ACC112 (cell line): ENCODE measurements around the gene VSIG2.
A peak's percentile ranks its signal among the peaks of the same experiment; 100 is the strongest.
"Not testable (repeated sequence)": the region's sequence is repeated elsewhere in the genome, so short reads cannot be mapped to it uniquely, and the experiment has no call there.

ENCODE experiments used
- H2AFZ ChIP-seq: fragments of 200-600 bp; sonication (generic); one replicate; pipeline ENCODE4 v1.6.0; 2017; ENCODE audit warnings: antibody characterized with exemption, low read length; ENCODE audit not compliant: unreplicated experiment
- H3K27ac ChIP-seq: fragments of 200-600 bp; sonication (generic); 2 replicates; pipeline ENCODE4 v1.5.1; 2014; ENCODE audit warnings: low read depth, mild to moderate bottlenecking, antibody characterized with exemption, low read length, moderate library complexity
- H3K27me3 ChIP-seq: fragments of 200-600 bp; sonication (generic); 2 replicates; pipeline ENCODE4 v1.6.1; 2014; ENCODE audit warnings: mild to moderate bottlenecking, antibody characterized with exemption, low read length, moderate library complexity, mixed read lengths; ENCODE audit not compliant: insufficient read depth
- H3K36me3 ChIP-seq: fragments of 200-600 bp; sonication (generic); 2 replicates; pipeline ENCODE4 v1.6.1; 2016; ENCODE audit warnings: mild to moderate bottlenecking, antibody characterized with exemption, low read length, moderate library complexity, mixed read lengths; ENCODE audit not compliant: insufficient read depth
- H3K4me1 ChIP-seq: fragments of 200-600 bp; sonication (generic); one replicate; pipeline ENCODE4 v1.6.1; 2016; ENCODE audit warnings: low read length, mixed read lengths; ENCODE audit not compliant: insufficient read depth, unreplicated experiment, control insufficient read depth
- H3K4me3 ChIP-seq: fragments of 200-600 bp; sonication (generic); 2 replicates; pipeline ENCODE4 v1.5.1; 2014; ENCODE audit warnings: mild to moderate bottlenecking, low read depth, low read length
- H3K79me2 ChIP-seq: fragments of 200-600 bp; sonication (generic); one replicate; pipeline ENCODE4 v1.6.0; 2016; ENCODE audit warnings: low read length; ENCODE audit not compliant: control insufficient read depth, unreplicated experiment, insufficient read depth

VSIG2 gene

GRCh38 chr11:124784051-124784450 is 32.0 kb upstream of the VSIG2 start:
- peaks cover 52% of the 10 kb centered on the region for H3K79me2 ChIP-seq
- H3K4me3 ChIP-seq: no peak overlapping the region
- H3K36me3 ChIP-seq: no peaks in the 10 kb centered on the region
- H3K4me1 ChIP-seq: no peaks in the 10 kb centered on the region
- no peaks in the 10 kb centered on the region for H3K27me3 ChIP-seq
- no peak overlapping the region for H3K27ac ChIP-seq
- no peak overlapping the region for H2AFZ ChIP-seq

GRCh38 chr11:124783002-124783401 is 30.9 kb upstream of the VSIG2 start:
- Histone ChIP-seq H3K27me3 (no peaks in the 10 kb centered on the region), H3K79me2 (peaks cover 46% of the 10 kb centered on the region), H2AFZ (no peak overlapping the region), H3K4me1 (no peaks in the 10 kb centered on the region), H3K36me3 (no peaks in the 10 kb centered on the region), H3K4me3 (no peak overlapping the region), H3K27ac (no peak overlapping the region)

DNA sequence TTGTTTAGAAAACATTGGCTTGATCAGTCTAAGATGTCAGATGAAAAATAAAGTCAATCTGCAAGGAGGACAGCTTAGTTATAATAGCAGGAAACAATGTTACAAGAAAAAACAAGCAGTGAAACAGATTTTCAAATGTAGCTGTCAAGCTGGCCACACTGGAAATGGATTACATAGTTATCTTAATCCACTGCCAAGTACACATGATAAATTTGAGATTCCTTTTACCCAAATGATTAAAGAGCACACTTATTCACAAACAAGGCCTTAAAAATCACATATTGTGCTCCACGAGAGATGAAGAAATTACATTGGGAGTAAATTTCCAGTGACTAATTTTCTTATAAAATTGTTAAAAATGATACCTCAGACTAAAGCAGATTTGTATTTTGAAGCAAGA is 27.5 kb upstream of the VSIG2 start:
- no peaks in the 10 kb centered on the region for H3K27me3 ChIP-seq
- H3K79me2 ChIP-seq: peaks cover 40% of the 10 kb centered on the region
- no peak overlapping the region for H3K4me3 ChIP-seq

GRCh38 chr11:124778281-124778680 is 26.2 kb upstream of the VSIG2 start:
- Histone ChIP-seq H3K79me2 (peaks cover 37% of the 10 kb centered on the region), H3K27me3 (no peaks in the 10 kb centered on the region), H3K36me3 (peaks cover 3% of the 10 kb centered on the region; the same call in 1 of the 2 replicates), H3K4me3 (no peak overlapping the region), H2AFZ (no peak overlapping the region), H3K4me1 (no peaks in the 10 kb centered on the region), H3K27ac (no peak overlapping the region)

More for the DNA sequence above, 27.5 kb upstream of the VSIG2 start:
- peaks cover 3% of the 10 kb centered on the region; the same call in 1 of the 2 replicates for H3K36me3 ChIP-seq
- H3K27ac ChIP-seq: no peak overlapping the region
- H3K4me1 ChIP-seq: no peaks in the 10 kb centered on the region
- no peak overlapping the region for H2AFZ ChIP-seq

DNA sequence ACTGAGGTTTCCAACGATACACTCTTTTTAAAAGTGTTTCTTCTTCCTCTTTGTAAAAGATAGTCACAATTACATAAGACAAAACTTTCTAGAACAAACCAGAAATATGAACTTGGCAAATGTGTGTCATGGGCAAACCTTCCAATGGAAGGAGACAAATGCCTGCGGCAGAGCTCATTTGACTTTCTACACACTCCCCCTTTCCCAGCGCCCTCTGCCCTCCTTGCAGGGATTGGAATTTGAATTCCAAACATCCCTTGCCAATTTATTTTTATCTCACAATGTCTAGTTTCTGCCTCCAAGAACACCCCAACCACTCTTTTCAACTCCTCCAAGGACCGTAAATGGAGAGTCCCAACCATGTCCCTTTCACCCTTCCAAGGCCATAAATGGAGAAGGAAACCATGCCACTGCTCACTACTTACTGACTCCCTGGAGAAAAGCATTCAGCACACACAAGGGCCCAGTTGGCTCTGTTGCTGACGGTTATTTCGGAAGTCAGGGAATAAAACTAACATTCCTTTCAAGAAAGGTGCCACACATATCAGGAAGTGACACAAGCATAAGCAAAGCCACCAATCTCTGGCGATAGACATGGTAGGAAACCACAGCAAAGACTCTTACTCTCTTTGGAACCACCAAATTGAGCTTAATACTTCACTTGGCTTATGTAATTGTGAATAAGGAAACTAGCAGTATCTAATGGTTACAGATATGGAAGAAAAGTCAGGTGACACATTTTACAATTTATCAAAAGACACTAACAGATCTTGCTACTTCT is 25.0 kb upstream of the VSIG2 start:
- Histone ChIP-seq H3K27me3 (no peaks in the 10 kb centered on the region), H3K79me2 (peaks cover 36% of the 10 kb centered on the region), H3K36me3 (peaks cover 3% of the 10 kb centered on the region; the same call in 1 of the 2 replicates), H3K4me3 (no peak overlapping the region), H3K4me1 (no peaks in the 10 kb centered on the region), H2AFZ (no peak overlapping the region), H3K27ac (no peak overlapping the region)

DNA sequence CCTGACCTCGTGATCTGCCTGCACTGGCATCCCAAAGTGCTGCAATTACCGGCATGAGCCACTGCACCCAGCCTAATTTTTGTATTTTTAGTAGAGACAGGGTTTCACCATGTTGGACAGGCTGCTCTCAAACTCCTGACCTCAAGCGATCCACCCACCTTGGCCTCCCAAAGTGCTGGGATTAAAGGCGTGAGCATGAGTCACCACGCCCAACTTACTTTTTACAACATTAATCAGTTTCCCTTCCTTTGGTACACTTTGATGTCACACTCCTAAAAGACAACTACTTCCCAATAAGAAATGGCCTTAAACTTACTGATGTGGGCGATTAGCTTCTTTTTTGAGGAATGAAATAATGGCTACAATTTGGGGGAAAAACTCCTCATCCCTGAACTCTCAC is 18.9 kb upstream of the VSIG2 start:
- not testable (repeated sequence) for H2AFZ ChIP-seq, H3K4me3 ChIP-seq, H3K27me3 ChIP-seq
- Histone ChIP-seq H3K27ac (peak overlapping the region; percentile 43; the same call in 1 of the 2 replicates), H3K4me1 (peaks cover 26% of the 10 kb centered on the region), H3K79me2 (peaks cover 18% of the 10 kb centered on the region), H3K36me3 (peaks cover 12% of the 10 kb centered on the region; the same call in 1 of the 2 replicates)

- H3K27ac ChIP-seq: peak overlapping the region; percentile 86
- H3K4me1 ChIP-seq: peaks cover 26% of the 10 kb centered on the region
- no peak overlapping the region for H3K4me3 ChIP-seq
- H2AFZ ChIP-seq: no peak overlapping the region
- peaks cover 12% of the 10 kb centered on the region for H3K79me2 ChIP-seq
- H3K27me3 ChIP-seq: no peaks in the 10 kb centered on the region
- peaks cover 12% of the 10 kb centered on the region; the same call in 1 of the 2 replicates for H3K36me3 ChIP-seq
Observed at GRCh38 chr11:124769806-124770774, 18.0 kb upstream of the VSIG2 start.

- peaks cover 5% of the 10 kb centered on the region for H3K79me2 ChIP-seq
- peaks cover 12% of the 10 kb centered on the region; the same call in 1 of the 2 replicates for H3K36me3 ChIP-seq
- H3K4me3 ChIP-seq: no peak overlapping the region
- H3K4me1 ChIP-seq: peaks cover 26% of the 10 kb centered on the region
- H3K27me3 ChIP-seq: no peaks in the 10 kb centered on the region
- no peak overlapping the region for H2AFZ ChIP-seq
- H3K27ac ChIP-seq: peak overlapping the region; percentile 86
Observed at GRCh38 chr11:124768914-124769313, 16.9 kb upstream of the VSIG2 start.

- Histone ChIP-seq H3K79me2 (peaks cover 5% of the 10 kb centered on the region), H3K36me3 (peaks cover 12% of the 10 kb centered on the region; the same call in 1 of the 2 replicates)
Observed at GRCh38 chr11:124766156-124766555, 14.1 kb upstream of the VSIG2 start.

DNA sequence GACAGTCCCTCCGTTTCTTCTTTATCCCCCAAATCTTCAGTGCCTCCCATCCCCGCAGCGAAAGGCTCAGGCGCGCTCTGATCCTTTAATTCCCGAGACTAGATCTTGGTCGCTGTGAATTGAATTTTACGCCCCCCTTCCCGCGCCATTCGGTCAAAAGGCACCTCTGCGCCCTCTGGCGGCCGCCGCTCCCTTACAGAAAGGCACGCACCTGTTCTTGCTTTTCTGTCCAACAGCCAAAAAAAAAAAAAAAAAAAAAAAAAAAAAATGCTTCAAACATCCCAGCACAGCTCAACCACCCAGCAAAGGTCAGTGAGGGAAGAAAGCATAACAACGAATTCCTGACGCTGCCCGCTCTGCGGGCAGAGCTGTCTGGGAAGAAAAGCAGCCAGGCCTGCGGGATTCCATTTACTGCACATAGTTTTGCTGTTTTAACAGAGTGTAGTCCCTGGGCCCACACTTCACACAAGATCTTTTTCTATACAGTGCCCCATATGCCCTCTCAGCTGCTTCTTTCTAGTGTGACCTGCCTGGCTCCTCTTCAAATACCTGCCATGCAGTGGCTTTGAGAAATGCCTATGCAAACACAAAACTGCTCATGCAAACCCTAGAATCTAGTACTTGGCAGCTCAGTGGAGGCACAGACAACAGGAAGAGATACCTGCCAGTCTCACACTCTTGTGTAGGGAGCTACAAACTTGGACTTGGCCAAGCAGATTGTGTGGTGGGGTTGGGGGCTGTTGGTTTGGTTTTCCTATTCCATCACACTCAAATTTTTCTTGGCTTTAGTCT is 11.3 kb upstream of the VSIG2 start:
- Histone ChIP-seq H3K4me3 (peak overlapping the region; percentile 75), H3K79me2 (peaks cover 3% of the 10 kb centered on the region), H3K27ac (no peak overlapping the region), H2AFZ (no peak overlapping the region), H3K27me3 (peaks cover 13% of the 10 kb centered on the region; the same call in 1 of the 2 replicates), H3K4me1 (peaks cover 4% of the 10 kb centered on the region), H3K36me3 (0 out of 2 replicates have a peak, but pooled peaks cover 12% of the 10 kb centered on the region)

More at GRCh38 chr11:124766156-124766555, 14.1 kb upstream of the VSIG2 start:
- Histone ChIP-seq H3K4me3 (no peak overlapping the region), H3K27ac (no peak overlapping the region; the same call in 1 of the 2 replicates), H2AFZ (no peak overlapping the region), H3K27me3 (peaks cover 9% of the 10 kb centered on the region; the same call in 1 of the 2 replicates), H3K4me1 (peaks cover 24% of the 10 kb centered on the region)
